ENCODE measurements around the gene BRD2. TPM values are rescaled to one million over a fixed set of nuclear protein-coding genes. Genes with fewer than 3 reads are reported as not detected.

The BRD2 gene
- polyA plus RNA-seq, 2 of the 4 experiments (the other 2 are of a cell fraction) = 92.5 to 153 TPM

- DNase-seq (ENCODE audit: low read depth in 1 of 2, low spot score in 1 of 2) = peak; percentile 47 to 75
- Histone ChIP-seq H3K9me3 (no peaks in the 10 kb centered on the region), H3K4me1 (no peaks in the 10 kb centered on the region), H3K27ac (no peak overlapping the region), H3K4me3 (no peak overlapping the region), H3K4me2 (no peak overlapping the region)
- CTCF ChIA-PET = interaction anchor here (0.7 to 3.3 kb wide), 32 partner anchors 8 to 235 kb away, joined by 3 to 25 read pairs (median 4); no protein-coding TSS in a partner anchor
- ATAC-seq = peak; percentile 61 to 85; a peak in 5 of 6 replicates
- TF ChIP-seq CBX8 (IDR thresholded peaks at IDR 0.05) = no peak
- peak; percentile 59 for TF ChIP-seq CTCF (IDR thresholded peaks at IDR 0.05)
- peak; percentile 62 for TF ChIP-seq SMC3 (IDR thresholded peaks at IDR 0.05)
- peak; percentile 57 to 62 for TF ChIP-seq RAD21 (conservative IDR thresholded peaks at IDR 0.05 in 1 of 2, IDR thresholded peaks at IDR 0.05 in 1 of 2)
- FAIRE-seq = no peak
- POLR2A ChIA-PET = interaction anchor here (1.0 kb wide), 1 partner anchor 42 kb away, joined by 3 read pairs; no protein-coding TSS in a partner anchor
- WGBS (ENCODE audit: missing lambda C conversion rate) = 24% methylated on average over 6 of the region's 6 CpGs
Observed at GRCh38 chr6:33014841-33015634, 46.6 kb downstream of the BRD2 start.

DNA sequence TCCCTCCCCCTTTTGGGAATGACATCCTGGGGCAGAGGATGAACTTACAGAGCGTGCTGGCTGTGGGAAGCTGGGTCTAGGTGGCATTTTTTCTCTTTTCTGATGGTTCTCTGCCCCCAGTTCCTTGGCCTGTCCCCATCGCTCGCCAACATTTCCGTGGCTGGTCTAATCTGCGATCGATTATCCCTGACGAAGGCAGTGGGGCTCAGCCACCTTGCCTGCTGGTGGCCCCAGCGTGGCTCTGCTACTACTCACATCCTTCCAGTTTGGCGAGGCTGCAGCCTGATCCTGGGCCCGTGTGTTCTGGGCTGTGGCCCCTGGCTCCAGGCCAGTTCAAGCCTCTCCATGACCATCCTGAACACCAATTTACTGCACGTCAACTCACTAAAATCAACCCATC is 47.4 kb downstream of the BRD2 start:
- Histone ChIP-seq H3K27ac (no peak overlapping the region), H3K4me1 (no peaks in the 10 kb centered on the region), H3K4me3 (no peak overlapping the region), H3K4me2 (no peak overlapping the region), H3K9me3 (no peaks in the 10 kb centered on the region)
- POLR2A ChIA-PET = no interaction called here
- DNase-seq (ENCODE audit: low read depth in 1 of 2, low spot score in 1 of 2) (no peak), FAIRE-seq (no peak), ATAC-seq (no peak)
- 53% methylated on average over 11 of the region's 11 CpGs for WGBS (ENCODE audit: missing lambda C conversion rate)
- TF ChIP-seq, protein P1, sequence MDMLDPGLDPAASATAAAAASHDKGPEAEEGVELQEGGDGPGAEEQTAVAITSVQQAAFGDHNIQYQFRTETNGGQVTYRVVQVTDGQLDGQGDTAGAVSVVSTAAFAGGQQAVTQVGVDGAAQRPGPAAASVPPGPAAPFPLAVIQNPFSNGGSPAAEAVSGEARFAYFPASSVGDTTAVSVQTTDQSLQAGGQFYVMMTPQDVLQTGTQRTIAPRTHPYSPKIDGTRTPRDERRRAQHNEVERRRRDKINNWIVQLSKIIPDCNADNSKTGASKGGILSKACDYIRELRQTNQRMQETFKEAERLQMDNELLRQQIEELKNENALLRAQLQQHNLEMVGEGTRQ (IDR thresholded peaks at IDR 0.05) = no peak
- TF ChIP-seq MAZ (IDR thresholded peaks at IDR 0.05; ENCODE audit: borderline replicate concordance, low read depth, low read length) = no peak
- TF ChIP-seq SREBF2 (IDR thresholded peaks at IDR 0.05) = no peak
- no peak for TF ChIP-seq EHF (CRISPR knock-in tag; IDR thresholded peaks at IDR 0.05)
- TF ChIP-seq, protein P2, sequence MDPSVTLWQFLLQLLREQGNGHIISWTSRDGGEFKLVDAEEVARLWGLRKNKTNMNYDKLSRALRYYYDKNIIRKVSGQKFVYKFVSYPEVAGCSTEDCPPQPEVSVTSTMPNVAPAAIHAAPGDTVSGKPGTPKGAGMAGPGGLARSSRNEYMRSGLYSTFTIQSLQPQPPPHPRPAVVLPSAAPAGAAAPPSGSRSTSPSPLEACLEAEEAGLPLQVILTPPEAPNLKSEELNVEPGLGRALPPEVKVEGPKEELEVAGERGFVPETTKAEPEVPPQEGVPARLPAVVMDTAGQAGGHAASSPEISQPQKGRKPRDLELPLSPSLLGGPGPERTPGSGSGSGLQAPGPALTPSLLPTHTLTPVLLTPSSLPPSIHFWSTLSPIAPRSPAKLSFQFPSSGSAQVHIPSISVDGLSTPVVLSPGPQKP (IDR thresholded peaks at IDR 0.05; ENCODE audit: low read depth, low read length) = no peak
- no peak for TF ChIP-seq PHF8 (IDR thresholded peaks at IDR 0.05; ENCODE audit: borderline replicate concordance, low read depth)
- TF ChIP-seq RARB (CRISPR knock-in tag; IDR thresholded peaks at IDR 0.05) = no peak
- no peak for TF ChIP-seq JUNB (IDR thresholded peaks at IDR 0.05)
- TF ChIP-seq HEYL (CRISPR knock-in tag; IDR thresholded peaks at IDR 0.05) = no peak
- no peak for TF ChIP-seq ZNF302 (CRISPR knock-in tag; IDR thresholded peaks at IDR 0.05)
- no peak for TF ChIP-seq ESRRA (IDR thresholded peaks at IDR 0.05; ENCODE audit: borderline replicate concordance, low read length)
- no peak for TF ChIP-seq E2F6 (IDR thresholded peaks at IDR 0.05; ENCODE audit: borderline replicate concordance, low read depth)
- TF ChIP-seq RCOR1 (IDR thresholded peaks at IDR 0.05; ENCODE audit: low read depth, low read length) = no peak
- TF ChIP-seq, protein P3, sequence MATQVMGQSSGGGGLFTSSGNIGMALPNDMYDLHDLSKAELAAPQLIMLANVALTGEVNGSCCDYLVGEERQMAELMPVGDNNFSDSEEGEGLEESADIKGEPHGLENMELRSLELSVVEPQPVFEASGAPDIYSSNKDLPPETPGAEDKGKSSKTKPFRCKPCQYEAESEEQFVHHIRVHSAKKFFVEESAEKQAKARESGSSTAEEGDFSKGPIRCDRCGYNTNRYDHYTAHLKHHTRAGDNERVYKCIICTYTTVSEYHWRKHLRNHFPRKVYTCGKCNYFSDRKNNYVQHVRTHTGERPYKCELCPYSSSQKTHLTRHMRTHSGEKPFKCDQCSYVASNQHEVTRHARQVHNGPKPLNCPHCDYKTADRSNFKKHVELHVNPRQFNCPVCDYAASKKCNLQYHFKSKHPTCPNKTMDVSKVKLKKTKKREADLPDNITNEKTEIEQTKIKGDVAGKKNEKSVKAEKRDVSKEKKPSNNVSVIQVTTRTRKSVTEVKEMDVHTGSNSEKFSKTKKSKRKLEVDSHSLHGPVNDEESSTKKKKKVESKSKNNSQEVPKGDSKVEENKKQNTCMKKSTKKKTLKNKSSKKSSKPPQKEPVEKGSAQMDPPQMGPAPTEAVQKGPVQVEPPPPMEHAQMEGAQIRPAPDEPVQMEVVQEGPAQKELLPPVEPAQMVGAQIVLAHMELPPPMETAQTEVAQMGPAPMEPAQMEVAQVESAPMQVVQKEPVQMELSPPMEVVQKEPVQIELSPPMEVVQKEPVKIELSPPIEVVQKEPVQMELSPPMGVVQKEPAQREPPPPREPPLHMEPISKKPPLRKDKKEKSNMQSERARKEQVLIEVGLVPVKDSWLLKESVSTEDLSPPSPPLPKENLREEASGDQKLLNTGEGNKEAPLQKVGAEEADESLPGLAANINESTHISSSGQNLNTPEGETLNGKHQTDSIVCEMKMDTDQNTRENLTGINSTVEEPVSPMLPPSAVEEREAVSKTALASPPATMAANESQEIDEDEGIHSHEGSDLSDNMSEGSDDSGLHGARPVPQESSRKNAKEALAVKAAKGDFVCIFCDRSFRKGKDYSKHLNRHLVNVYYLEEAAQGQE (IDR thresholded peaks at IDR 0.05) = no peak
- TF ChIP-seq KDM5A (IDR thresholded peaks at IDR 0.05) = no peak
- no peak for TF ChIP-seq RAD21 (conservative IDR thresholded peaks at IDR 0.05 in 1 of 2, IDR thresholded peaks at IDR 0.05 in 1 of 2)
- TF ChIP-seq HOXB13 (CRISPR knock-in tag; IDR thresholded peaks at IDR 0.05; ENCODE audit: low read depth) = no peak
- no peak for TF ChIP-seq TFCP2L1 (CRISPR knock-in tag; IDR thresholded peaks at IDR 0.05)
- CTCF ChIA-PET = interaction anchor here (0.7 to 3.3 kb wide), 20 partner anchors 9 to 233 kb away, joined by 3 to 25 read pairs (median 4); no protein-coding TSS in a partner anchor
